SK-N-SH (cell line): ENCODE results near the gene GEMIN8. TPM values are rescaled to one million over a fixed set of nuclear protein-coding genes. Genes with fewer than 3 reads are reported as not detected.

Experiments used
- CTCF ChIA-PET: fragments of 300-600, 350-600 bp; formaldehyde crosslinking; extraction: SDS; loops from one replicate; lab custom pipeline; 2021; lab: Yijun Ruan, JAX
- POLR2A ChIA-PET: fragments of 350-600 bp; sonication (Branson Sonifier 250); formaldehyde crosslinking; extraction: SDS; loops from one replicate; lab custom pipeline; 2020; ENCODE audit warnings: antibody characterized with exemption, inconsistent platforms; lab: Yijun Ruan, JAX
- DNase-seq: peaks from one replicate; pipeline ENCODE4 v3.0.0; 2012
- H2AFZ ChIP-seq: fragments of 200-600 bp; sonication (generic); 2 replicates; pipeline ENCODE4 v1.8.1; 2016; ENCODE audit warnings: antibody characterized with exemption, mild to moderate bottlenecking, low read depth
- H3F3A ChIP-seq: fragments of 200-600 bp; sonication (generic); replicated peaks from 2 replicates; pipeline ENCODE3; 2016; ENCODE audit warnings: antibody characterized with exemption, mild to moderate bottlenecking; ENCODE audit not compliant: insufficient read depth
- H3K27ac ChIP-seq, 2 experiments: fragments of 200-500 bp in 1 of 2; fragments of 200-600 bp in 1 of 2; sonication (Bioruptor generic) in 1 of 2; sonication (generic), shearing (Covaris generic) in 1 of 2; 2 replicates each; pipeline versions ENCODE4 v1.5.1 to v1.6.1; 2014 to 2016; ENCODE audit warnings: low read depth in 2 of 2, inconsistent platforms in 1 of 2, low read length in 1 of 2, mild to moderate bottlenecking in 1 of 2, mixed read lengths in 1 of 2
- H3K27me3 ChIP-seq: fragments of 200-600 bp; sonication (generic), shearing (Covaris generic); 2 replicates; pipeline ENCODE4 v1.6.1; 2016; ENCODE audit warnings: mixed run types; ENCODE audit not compliant: insufficient read depth
- H3K36me3 ChIP-seq, 2 experiments: fragments of 200-500 bp in 1 of 2; fragments of 200-600 bp in 1 of 2; sonication (Bioruptor generic) in 1 of 2; sonication (generic) in 1 of 2; replicated peaks in 1 of 2; 2 replicates each; pipeline versions ENCODE3 to v1.5.1; 2014 to 2016; ENCODE audit warnings: low read length in 1 of 2, mild to moderate bottlenecking in 1 of 2; ENCODE audit not compliant: insufficient read depth in 2 of 2, control insufficient read depth in 1 of 2
- H3K4me1 ChIP-seq, 2 experiments: fragments of 200-500 bp in 1 of 2; fragments of 200-600 bp in 1 of 2; sonication (Bioruptor generic) in 1 of 2; sonication (generic), shearing (Covaris generic) in 1 of 2; 2 replicates each; pipeline versions ENCODE4 v1.5.1 to v1.6.1; 2014 to 2016; ENCODE audit warnings: low read depth in 1 of 2, low read length in 1 of 2, mixed run types in 1 of 2; ENCODE audit not compliant: insufficient read depth in 2 of 2, control insufficient read depth in 1 of 2
- H3K4me2 ChIP-seq: fragments of 200-600 bp; sonication (generic), shearing (Covaris generic); 2 replicates; pipeline ENCODE4 v1.6.1; 2017; ENCODE audit warnings: mixed run types
- H3K4me3 ChIP-seq, 2 experiments: fragments of 200-500 bp in 1 of 2; fragments of 200-600 bp in 1 of 2; sonication (Bioruptor generic) in 1 of 2; sonication (generic), shearing (Covaris generic) in 1 of 2; 2 replicates each; pipeline versions ENCODE4 v1.5.1 to v1.8.1; 2014 to 2016; ENCODE audit warnings: low read depth in 2 of 2, inconsistent platforms in 1 of 2, low read length in 1 of 2, mild to moderate bottlenecking in 1 of 2, mixed read lengths in 1 of 2, moderate library complexity in 1 of 2
- H3K79me2 ChIP-seq: fragments of 200-600 bp; sonication (generic); 2 replicates; pipeline ENCODE4 v1.8.1; 2017; ENCODE audit warnings: mild to moderate bottlenecking; ENCODE audit not compliant: insufficient read depth
- H3K9ac ChIP-seq: fragments of 200-600 bp; sonication (generic); 2 replicates; pipeline ENCODE4 v1.6.1; 2017; ENCODE audit warnings: mixed run types
- H3K9me2 ChIP-seq: fragments of 200-600 bp; sonication (generic); 2 replicates; pipeline ENCODE4 v1.6.1; 2017; ENCODE audit warnings: mixed run types
- H3K9me3 ChIP-seq: fragments of 200-600 bp; sonication (generic); 2 replicates; pipeline ENCODE4 v1.6.1; 2017; ENCODE audit warnings: mixed run types, mild to moderate bottlenecking, moderate library complexity
- H4K20me1 ChIP-seq: fragments of 200-600 bp; sonication (generic); 2 replicates; pipeline ENCODE4 v1.6.1; 2017; ENCODE audit warnings: mild to moderate bottlenecking, mixed run types; ENCODE audit not compliant: insufficient read depth
- CHD2 ChIP-seq: fragments of 150-350 bp; IDR thresholded peaks from 2 replicates; pipeline ENCODE4 v1.6.1; 2018; ENCODE audit warnings: low read length; ENCODE audit not compliant: partially characterized antibody
- EP300 ChIP-seq, 2 experiments: IDR thresholded peaks; 2 replicates each; pipeline versions ENCODE4 v1.4.0 to v1.6.1; 2012; ENCODE audit warnings: borderline replicate concordance in 1 of 2, low read depth in 1 of 2, low read length in 1 of 2
- FOXJ3 ChIP-seq: sonication (generic); formaldehyde crosslinking; IDR thresholded peaks from 2 replicates; pipeline ENCODE4 v1.5.1; 2020; ENCODE audit warnings: mild to moderate bottlenecking, missing genetic modification reagents
- FOXM1 ChIP-seq: IDR thresholded peaks from 2 replicates; pipeline ENCODE4 v1.4.0; 2012; ENCODE audit warnings: low read depth, mild to moderate bottlenecking
- GABPA ChIP-seq: IDR thresholded peaks from 2 replicates; pipeline ENCODE4 v1.4.0; 2012; ENCODE audit warnings: low read depth, mild to moderate bottlenecking
- GATA2 ChIP-seq: sonication (generic); formaldehyde crosslinking; IDR thresholded peaks from 2 replicates; pipeline ENCODE4 v1.5.0; 2020; ENCODE audit warnings: mild to moderate bottlenecking, missing genetic modification reagents
- IRF3 ChIP-seq: fragments of 150-350 bp; IDR thresholded peaks from 2 replicates; pipeline ENCODE4 v1.6.1; 2016; ENCODE audit warnings: mild to moderate bottlenecking, low read depth, low read length
- JUND ChIP-seq: IDR thresholded peaks from 2 replicates; pipeline ENCODE4 v1.4.0; 2012
- MXI1 ChIP-seq: IDR thresholded peaks from 2 replicates; pipeline ENCODE4 v1.6.1; 2012; ENCODE audit warnings: mild to moderate bottlenecking, low read depth, low read length, improper control_type of control experiment
- NFIC ChIP-seq: IDR thresholded peaks from 2 replicates; pipeline ENCODE4 v1.4.0; 2012; ENCODE audit warnings: borderline replicate concordance
- NRF1 ChIP-seq: IDR thresholded peaks from 2 replicates; pipeline ENCODE4 v1.6.1; 2012; ENCODE audit warnings: low read depth, mild to moderate bottlenecking, low read length
- POLR2AphosphoS5 ChIP-seq: IDR thresholded peaks from 2 replicates; pipeline ENCODE4 v1.6.1; 2012; ENCODE audit warnings: low read depth, low read length
- RAD21 ChIP-seq: IDR thresholded peaks from 2 replicates; pipeline ENCODE4 v1.6.1; 2012; ENCODE audit warnings: mild to moderate bottlenecking, low read length
- RFX5 ChIP-seq: IDR thresholded peaks from 2 replicates; pipeline ENCODE4 v1.6.1; 2012; ENCODE audit warnings: mild to moderate bottlenecking, improper control_type of control experiment, low read length
- RXRA ChIP-seq: IDR thresholded peaks from 2 replicates; pipeline ENCODE4 v1.4.0; 2012; ENCODE audit warnings: low read depth, mild to moderate bottlenecking, borderline replicate concordance
- SIN3A ChIP-seq: IDR thresholded peaks from 2 replicates; pipeline ENCODE4 v1.6.1; 2012; ENCODE audit warnings: low read depth, mild to moderate bottlenecking, low read length, moderate library complexity, borderline replicate concordance
- SMC3 ChIP-seq: IDR thresholded peaks from 2 replicates; pipeline ENCODE4 v1.6.1; 2012; ENCODE audit warnings: low read depth, low read length, improper control_type of control experiment
- TAF1 ChIP-seq: IDR thresholded peaks from 2 replicates; pipeline ENCODE4 v1.6.1; 2012; ENCODE audit warnings: low read depth, mild to moderate bottlenecking, low read length, moderate library complexity, borderline replicate concordance
- TEAD4 ChIP-seq: IDR thresholded peaks from 2 replicates; pipeline ENCODE4 v1.4.0; 2012; ENCODE audit warnings: mild to moderate bottlenecking, borderline replicate concordance; ENCODE audit not compliant: insufficient read depth
- USF1 ChIP-seq: IDR thresholded peaks from 2 replicates; pipeline ENCODE4 v1.4.0; 2012; ENCODE audit warnings: low read depth, borderline replicate concordance
- WGBS: methylation state at CpG from one replicate; pipeline ENCODE4 v1.1.6; 2017; ENCODE audit warnings: low lambda C conversion rate; 5-methylcytosine and 5-hydroxymethylcytosine counted together
- polyA plus RNA-seq, 3 experiments: library from polyadenylated mRNA; depleted of rRNA; stranded (reverse); fragments of >200 nt; gene quantifications; 2 replicates each; pipeline ENCODE4 v1.2.3, GENCODE V29; 2012
- TF ChIP-seq, protein P1 (sequence below): IDR thresholded peaks from 2 replicates; pipeline ENCODE4 v1.4.0; 2012; ENCODE audit warnings: low read depth, borderline replicate concordance
- TF ChIP-seq, protein P2 (sequence below): IDR thresholded peaks from 2 replicates; pipeline ENCODE4 v1.6.1; 2012; ENCODE audit warnings: mild to moderate bottlenecking, low read depth, low read length, moderate library complexity

The GEMIN8 gene
- polyA plus RNA-seq, 1 of the 3 experiments (the other 2 are of a cell fraction): 69.8 TPM

DNA sequence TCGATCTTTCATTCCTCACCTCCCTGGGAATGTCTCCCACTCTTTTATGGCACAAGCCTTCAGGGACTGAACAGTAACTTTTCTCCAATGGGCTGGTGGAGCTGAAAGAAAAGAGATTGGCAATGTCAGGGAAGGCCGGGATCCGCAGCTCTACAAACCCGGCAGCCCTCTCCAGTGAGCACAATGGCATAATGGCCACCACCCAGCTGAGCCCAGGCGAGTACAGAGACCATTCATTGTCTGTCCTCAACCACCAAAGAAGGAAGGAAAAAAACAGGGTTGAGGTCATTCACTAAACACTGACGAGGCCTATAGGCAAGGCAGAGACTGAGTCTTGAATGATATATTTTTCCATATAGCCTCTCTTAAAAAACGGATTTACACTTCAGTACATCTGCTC, 3.6 kb downstream of the GEMIN8 start:
- CTCF ChIA-PET: interaction anchor here (1.0 to 1.7 kb wide), 3 partner anchors 11 to 519 kb away, joined by 3 to 4 read pairs (median 4); no protein-coding TSS in a partner anchor
- TF ChIP-seq SIN3A (no peak), EP300 (IDR thresholded peaks at IDR 0.05; ENCODE audit: borderline replicate concordance in 1 of 2, low read depth in 1 of 2, low read length in 1 of 2) (no peak), GATA2 (no peak), NRF1 (no peak), JUND (no peak), FOXJ3 (CRISPR knock-in tag) (no peak), POLR2AphosphoS5 (no peak), RFX5 (no peak)
- TF ChIP-seq, protein P1, sequence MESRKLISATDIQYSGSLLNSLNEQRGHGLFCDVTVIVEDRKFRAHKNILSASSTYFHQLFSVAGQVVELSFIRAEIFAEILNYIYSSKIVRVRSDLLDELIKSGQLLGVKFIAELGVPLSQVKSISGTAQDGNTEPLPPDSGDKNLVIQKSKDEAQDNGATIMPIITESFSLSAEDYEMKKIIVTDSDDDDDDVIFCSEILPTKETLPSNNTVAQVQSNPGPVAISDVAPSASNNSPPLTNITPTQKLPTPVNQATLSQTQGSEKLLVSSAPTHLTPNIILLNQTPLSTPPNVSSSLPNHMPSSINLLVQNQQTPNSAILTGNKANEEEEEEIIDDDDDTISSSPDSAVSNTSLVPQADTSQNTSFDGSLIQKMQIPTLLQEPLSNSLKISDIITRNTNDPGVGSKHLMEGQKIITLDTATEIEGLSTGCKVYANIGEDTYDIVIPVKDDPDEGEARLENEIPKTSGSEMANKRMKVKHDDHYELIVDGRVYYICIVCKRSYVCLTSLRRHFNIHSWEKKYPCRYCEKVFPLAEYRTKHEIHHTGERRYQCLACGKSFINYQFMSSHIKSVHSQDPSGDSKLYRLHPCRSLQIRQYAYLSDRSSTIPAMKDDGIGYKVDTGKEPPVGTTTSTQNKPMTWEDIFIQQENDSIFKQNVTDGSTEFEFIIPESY: no peak
- TF ChIP-seq, all 33 proteins: peak for 0
- POLR2A ChIA-PET: no interaction called here
- peaks cover 39% of the 10 kb centered on the region for H3K79me2 ChIP-seq
- H3K4me1 ChIP-seq: peaks cover 12 to 20% of the 10 kb centered on the region in 2 experiments; a peak in 3 of 4 replicates
- DNase-seq: no peak
- no peak overlapping the region for H3K4me3 ChIP-seq
- no peak overlapping the region for H3K27ac ChIP-seq
- 91% methylated on average over 7 of the region's 7 CpGs for WGBS
- H2AFZ ChIP-seq: no peak overlapping the region
- H3K9me2 ChIP-seq: no peaks in the 10 kb centered on the region
- peaks cover 31% of the 10 kb centered on the region for H3F3A ChIP-seq
- peaks cover 5 to 12% of the 10 kb centered on the region in 2 experiments for H3K36me3 ChIP-seq
- H3K4me2 ChIP-seq: no peak overlapping the region
- no peak overlapping the region for H3K9ac ChIP-seq
- H3K27me3 ChIP-seq: no peaks in the 10 kb centered on the region
- H3K9me3 ChIP-seq: no peaks in the 10 kb centered on the region
- H4K20me1 ChIP-seq: no peaks in the 10 kb centered on the region

- H3K27me3 ChIP-seq: no peaks in the 10 kb centered on the region
- ChIA-PET CTCF (no interaction called here), POLR2A (no interaction called here)
- no peak overlapping the region for H3K4me3 ChIP-seq
- peaks cover under 1 to 4% of the 10 kb centered on the region in 2 experiments; a peak in 2 of 4 replicates for H3K4me1 ChIP-seq
- no peaks in the 10 kb centered on the region for H3K9me3 ChIP-seq
- no peak for DNase-seq
- H3K36me3 ChIP-seq: peaks cover 38 to 48% of the 10 kb centered on the region in 2 experiments
- H3K4me2 ChIP-seq: no peak overlapping the region
- H3K27ac ChIP-seq: no peak overlapping the region
- H3K79me2 ChIP-seq: peaks cover 25% of the 10 kb centered on the region
- H3F3A ChIP-seq: peaks cover 4% of the 10 kb centered on the region
- no peaks in the 10 kb centered on the region for H3K9me2 ChIP-seq
- H4K20me1 ChIP-seq: no peaks in the 10 kb centered on the region
- no peak overlapping the region for H2AFZ ChIP-seq
- H3K9ac ChIP-seq: no peak overlapping the region
- no peak for TF ChIP-seq CHD2
- TF ChIP-seq TAF1: no peak
- TF ChIP-seq TEAD4: no peak
- no peak for TF ChIP-seq IRF3
- TF ChIP-seq USF1: no peak
- TF ChIP-seq FOXM1: no peak
- no peak for TF ChIP-seq RFX5
- no peak for TF ChIP-seq RXRA
- TF ChIP-seq NFIC: no peak
- TF ChIP-seq POLR2AphosphoS5: no peak
- TF ChIP-seq NRF1: no peak
- TF ChIP-seq SMC3: no peak
- no peak for TF ChIP-seq GABPA
- TF ChIP-seq, protein P2, sequence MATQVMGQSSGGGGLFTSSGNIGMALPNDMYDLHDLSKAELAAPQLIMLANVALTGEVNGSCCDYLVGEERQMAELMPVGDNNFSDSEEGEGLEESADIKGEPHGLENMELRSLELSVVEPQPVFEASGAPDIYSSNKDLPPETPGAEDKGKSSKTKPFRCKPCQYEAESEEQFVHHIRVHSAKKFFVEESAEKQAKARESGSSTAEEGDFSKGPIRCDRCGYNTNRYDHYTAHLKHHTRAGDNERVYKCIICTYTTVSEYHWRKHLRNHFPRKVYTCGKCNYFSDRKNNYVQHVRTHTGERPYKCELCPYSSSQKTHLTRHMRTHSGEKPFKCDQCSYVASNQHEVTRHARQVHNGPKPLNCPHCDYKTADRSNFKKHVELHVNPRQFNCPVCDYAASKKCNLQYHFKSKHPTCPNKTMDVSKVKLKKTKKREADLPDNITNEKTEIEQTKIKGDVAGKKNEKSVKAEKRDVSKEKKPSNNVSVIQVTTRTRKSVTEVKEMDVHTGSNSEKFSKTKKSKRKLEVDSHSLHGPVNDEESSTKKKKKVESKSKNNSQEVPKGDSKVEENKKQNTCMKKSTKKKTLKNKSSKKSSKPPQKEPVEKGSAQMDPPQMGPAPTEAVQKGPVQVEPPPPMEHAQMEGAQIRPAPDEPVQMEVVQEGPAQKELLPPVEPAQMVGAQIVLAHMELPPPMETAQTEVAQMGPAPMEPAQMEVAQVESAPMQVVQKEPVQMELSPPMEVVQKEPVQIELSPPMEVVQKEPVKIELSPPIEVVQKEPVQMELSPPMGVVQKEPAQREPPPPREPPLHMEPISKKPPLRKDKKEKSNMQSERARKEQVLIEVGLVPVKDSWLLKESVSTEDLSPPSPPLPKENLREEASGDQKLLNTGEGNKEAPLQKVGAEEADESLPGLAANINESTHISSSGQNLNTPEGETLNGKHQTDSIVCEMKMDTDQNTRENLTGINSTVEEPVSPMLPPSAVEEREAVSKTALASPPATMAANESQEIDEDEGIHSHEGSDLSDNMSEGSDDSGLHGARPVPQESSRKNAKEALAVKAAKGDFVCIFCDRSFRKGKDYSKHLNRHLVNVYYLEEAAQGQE: no peak
- no peak for TF ChIP-seq RAD21
- no peak for TF ChIP-seq MXI1
Measured at GRCh38 chrX:14022019-14022418, 7.7 kb downstream of the GEMIN8 start.
